Activated T-cell treated with anti-CD3 and anti-CD28 coated beads, Interleukin-2, amount 50 U/mL, for 1 hour (primary cell): ENCODE measurements around the gene PROK2.

Experiments used
- DNase-seq: peaks from one replicate; pipeline ENCODE4 v3.0.0-alpha.2; 2020

The PROK2 gene, protein sequence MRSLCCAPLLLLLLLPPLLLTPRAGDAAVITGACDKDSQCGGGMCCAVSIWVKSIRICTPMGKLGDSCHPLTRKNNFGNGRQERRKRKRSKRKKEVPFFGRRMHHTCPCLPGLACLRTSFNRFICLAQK

DNA sequence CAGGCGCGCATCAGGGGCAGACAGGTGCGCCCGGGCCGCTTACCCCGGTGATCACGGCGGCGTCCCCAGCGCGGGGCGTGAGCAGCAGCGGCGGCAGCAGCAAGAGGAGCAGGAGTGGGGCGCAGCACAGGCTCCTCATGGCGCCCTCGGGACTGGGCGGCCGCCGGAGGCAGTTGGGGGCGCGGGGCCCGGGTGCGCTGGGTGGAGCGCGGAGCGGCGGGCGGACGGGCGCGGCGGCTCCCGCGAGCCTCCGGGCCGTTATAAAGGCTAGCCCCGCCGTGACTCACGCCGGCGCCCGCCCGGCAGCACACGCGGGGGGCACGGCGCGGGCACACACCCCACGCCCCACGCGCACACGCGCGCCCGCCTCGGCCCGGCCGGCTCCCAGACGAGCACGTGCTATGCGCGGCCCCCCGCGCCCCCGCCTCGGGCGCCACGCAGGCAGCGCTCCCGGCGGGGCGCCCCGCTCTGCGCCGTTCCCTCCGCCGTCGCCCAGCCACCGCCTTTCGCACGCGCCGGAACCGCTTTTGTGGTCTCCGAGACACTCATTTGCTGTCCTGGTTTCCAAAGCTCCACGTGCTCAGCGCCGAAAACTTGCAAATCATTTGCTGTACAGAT is at the start of gene PROK2:
Gene PROK2 (minus strand): TSS at position 235 of the 618 bp plus-strand sequence. CDS start 96 bp downstream, at position 139.
- DNase-seq: peak; percentile 43

DNA sequence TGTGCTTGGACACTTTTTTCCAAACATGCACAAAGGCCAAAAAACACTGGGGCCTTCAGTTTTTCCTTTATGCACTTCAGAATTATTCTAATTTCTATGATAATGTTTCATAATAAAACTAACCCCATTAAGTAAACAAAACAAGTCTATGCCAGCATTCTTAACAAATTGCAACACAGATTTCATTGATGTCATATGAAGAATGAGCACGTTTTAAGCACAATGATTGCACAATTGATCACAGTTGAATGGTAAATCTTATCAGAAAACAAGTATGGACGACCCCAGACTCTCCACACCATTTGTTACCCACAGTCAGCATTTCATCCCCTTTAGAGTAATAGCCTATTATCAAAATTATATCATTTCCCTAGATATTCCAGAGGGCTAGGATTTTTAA is 46.7 kb upstream of the PROK2 start:
- DNase-seq: no peak

DNA sequence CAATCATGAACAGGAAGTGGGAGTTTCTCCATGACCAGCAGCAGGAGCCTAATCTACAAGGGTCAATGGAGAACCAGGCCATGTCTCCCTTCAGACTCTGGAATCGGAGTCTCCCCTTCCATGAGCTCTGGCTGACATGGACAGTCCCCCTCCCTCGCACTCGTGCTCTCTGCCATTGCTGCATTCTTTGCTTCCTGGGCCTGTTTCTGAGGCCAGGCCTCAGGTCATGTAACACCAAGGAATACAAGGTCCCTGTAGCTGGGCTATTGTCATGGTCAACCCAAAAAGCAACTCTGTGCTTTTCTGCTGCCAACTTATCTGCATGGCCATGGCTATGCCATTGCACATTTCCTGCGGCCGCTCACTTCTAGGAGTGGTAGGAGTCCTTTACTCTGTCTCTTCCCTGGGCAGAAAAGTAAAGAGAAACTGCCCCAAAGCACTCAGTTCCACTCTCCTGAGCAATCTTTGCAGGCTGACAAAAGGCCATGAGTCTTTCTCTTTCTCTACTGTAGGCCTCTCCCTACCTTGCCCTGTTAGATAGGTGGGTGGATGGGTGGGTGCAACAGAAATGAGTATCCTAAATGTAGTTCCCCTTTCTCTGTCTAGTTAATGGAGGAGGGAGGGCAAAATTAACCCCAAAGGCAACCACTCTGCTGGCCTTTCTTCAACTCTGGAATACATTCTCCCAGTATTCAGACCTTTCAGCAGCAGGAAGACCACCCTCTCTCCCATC is 40.8 kb upstream of the PROK2 start:
- DNase-seq: no peak

DNA sequence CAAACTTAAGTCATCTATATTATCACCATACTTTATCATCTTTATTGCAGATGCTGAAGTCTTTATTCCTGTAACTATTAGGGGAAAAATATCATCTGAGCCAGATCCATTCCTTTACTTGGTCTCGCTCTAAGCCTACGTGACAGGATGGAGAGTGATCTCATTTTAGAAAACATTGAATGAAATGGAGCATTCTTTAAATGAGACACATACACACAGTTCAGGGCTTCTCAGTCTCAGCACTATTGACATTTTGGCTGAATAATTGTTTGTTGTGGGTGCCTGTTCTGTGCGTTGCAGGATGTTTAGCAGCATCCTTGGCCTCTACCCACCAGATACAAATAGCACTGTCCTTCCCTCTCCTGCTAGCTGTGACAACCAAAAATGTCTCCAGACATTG is 36.2 kb upstream of the PROK2 start:
- DNase-seq: no peak

DNA sequence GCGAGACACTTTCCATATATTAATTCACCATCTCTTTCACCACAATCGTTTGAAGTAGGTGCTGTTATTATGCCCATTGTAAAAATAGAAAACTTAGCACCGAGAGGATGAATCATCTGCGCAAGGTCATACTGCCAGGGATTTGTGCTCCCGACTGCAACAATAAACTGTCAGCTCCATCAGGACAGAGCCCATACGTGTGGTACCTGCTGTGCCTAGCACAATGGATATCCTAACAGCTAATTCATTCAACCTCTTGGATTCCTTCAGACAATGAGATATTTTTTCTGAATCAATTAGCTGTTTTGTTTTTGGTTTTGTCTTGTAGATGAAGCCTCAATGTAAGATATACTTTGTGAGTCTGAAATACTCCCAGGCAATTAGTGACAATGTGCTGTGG is 32.3 kb upstream of the PROK2 start:
- no peak for DNase-seq

DNA sequence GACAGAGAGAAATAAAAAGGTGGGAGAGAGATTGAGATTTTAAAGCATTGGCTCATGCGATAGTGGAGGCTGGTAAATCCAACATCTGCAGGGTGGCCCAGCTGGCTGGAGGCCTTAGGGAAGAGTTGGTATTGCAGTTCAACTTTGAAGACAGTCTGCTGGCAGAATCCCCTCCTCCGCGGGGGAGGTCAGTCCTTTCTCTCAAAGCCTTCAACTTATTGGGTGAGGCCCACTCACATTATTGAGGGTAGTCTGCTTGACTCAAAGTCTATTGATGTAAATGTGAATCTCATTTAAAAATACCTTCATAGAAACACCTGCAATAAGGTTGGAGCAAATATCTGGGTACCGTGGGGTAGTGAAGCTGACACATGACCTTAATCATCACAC is 31.8 kb upstream of the PROK2 start:
- no peak for DNase-seq

DNA sequence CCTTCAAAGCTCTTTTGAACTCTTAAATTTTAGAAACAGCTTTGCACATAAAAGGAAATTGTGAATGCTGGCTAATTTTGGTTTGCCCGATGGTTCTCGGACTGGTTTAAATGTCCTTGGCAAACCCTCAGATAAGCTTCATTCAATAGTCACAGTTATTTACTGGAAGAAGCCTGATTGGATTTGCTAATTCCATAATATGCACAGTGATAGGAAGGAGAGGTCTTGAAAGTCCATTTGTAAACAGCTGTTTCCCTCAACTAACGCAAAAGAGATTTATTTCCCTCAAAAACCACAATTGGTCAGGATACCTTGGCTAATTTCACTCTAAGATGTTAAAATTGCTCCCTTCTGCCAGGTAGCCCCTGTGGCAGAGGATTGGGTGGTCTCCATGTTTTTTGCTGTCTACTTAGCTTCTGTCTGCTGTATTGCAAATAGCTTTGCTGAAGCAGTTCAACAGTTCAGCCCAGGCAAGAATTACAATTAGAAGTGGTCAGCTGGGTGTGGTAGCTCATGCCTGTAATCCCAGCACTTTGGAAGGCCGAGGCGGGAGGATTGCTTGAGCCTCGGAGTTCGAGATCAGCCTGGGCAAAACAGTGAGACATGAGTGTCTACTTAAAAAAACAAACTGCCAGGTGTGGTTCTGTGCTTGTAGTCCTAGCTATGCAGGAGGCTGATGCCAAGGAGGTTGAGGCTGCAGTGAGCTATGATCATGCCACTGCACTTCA is 30.6 kb upstream of the PROK2 start:
- DNase-seq: no peak

DNA sequence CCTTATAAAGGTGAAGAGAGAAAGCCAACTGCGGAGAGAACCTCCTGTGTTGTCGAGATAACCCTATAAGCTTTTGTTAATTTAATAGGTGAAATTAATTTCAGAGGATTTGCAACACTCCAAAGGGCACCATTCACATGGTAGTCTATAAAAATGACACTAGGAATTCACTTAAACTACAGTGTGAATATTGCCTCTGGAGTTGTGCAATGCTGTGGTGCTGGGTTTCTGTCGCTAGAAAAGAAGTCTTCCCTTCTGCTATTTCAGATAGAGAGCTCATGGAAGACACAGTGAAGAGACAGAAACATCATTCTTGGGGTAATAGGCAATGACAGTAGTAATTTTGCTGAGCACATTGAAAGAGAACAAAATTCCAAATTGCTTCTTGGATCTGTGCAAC is 28.8 kb upstream of the PROK2 start:
- no peak for DNase-seq

DNA sequence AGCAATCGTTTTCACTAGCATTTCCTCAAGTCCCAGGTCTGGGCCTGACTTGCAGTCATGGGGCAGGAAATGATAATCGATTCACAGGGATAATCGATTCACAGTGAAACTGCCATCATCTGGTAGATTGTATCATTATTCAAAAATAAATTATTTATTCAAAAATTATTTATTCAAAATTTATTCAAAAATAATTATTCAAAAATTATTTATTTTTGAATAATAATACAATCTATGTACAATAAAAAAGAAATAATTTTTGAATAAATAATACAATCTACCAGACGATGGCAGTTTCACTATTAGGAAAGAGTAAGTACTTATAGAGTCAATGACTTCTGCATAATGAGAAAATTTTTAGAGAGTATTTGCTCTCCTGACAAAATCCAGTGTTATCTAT is 28.1 kb upstream of the PROK2 start:
- no peak for DNase-seq

DNA sequence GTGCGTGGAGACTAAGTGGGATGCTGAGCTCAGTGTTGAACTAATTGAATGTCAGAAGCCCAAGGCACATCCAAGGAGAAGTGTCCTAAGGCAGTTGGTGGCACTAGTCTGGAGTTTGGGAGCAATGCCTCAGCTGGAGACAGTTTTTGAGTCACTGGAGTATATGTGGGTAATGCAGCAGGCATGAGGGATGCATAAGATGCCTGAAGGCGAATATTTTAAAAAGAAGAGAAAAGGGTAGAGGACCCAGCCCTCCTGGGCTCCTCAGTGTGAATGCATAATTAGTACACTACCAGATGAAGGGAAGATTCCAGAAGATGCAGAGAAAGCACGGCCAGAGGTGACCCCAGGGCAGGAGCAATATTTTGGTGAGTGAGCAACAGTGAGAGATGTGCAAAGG is 25.1 kb upstream of the PROK2 start:
- no peak for DNase-seq

DNA sequence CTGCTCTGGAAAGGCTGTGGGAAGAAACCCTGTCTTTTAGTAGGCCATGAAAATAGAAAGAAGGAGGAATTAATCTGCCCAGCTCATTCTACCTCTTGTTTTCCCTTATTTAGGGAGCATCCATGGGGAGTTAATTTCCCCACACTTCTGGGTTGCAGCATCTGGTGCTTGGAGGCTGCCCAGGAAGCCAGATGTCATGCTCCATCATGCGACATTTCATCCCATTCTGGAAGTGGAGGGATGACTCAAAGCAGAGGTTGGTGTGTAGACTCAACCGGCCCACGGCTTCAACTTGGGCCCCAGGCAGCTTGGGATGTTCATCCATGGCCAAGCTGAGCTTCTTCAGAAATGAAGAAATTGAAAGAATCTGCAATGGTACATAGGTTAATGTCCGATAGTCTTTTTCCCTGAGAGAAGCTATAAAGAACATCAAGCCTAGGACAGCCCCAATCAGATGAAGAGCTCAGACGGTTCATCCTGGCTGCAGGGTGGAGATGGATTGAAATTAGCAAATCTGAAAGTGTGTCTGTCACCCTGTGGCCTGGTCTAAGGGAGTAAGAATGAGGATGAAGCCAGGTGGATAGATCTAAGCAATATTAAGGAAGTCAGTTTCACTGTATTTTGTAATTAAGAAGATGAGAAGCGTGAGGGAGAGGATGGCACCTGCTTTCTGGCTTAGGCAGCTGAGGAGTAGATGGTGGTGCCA is 24.5 kb upstream of the PROK2 start:
- no peak for DNase-seq

DNA sequence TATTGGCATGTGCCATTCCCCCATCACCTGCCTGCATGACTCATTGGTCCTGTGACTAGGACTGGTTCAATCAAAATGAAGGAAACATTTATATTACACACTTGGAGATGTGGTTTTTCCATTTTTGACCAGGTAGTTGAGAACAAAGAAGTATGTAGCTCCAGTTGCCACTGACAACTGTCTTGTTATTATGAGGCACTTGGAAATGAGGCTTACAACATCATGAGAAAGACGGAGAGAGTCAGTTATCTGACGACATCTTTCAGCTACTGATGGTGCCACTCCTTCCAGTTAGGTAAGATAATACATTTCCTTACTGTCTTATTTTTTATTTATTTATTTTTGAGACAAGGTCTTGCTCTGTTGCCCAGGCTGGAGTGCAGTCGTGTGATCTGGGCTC is 21.8 kb upstream of the PROK2 start:
- no peak for DNase-seq

DNA sequence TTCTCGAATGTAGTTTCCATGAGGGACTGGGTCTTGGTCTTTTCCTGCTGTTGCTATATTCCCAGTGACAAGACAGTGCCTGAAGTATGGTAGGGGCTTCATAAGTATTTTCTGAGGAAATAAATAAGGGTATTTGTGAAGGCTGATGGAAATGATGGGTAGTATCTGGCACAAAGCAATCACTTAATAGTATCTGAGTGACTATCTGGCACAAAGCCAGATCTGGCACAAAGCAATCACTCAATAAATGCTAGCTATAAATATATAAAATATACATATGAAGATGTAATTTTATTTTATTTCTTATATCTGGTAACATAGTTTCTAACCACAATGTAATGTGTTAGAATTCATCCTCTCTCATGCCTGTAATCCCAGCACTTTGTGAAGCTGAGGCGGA is 20.7 kb upstream of the PROK2 start:
- DNase-seq: no peak

DNA sequence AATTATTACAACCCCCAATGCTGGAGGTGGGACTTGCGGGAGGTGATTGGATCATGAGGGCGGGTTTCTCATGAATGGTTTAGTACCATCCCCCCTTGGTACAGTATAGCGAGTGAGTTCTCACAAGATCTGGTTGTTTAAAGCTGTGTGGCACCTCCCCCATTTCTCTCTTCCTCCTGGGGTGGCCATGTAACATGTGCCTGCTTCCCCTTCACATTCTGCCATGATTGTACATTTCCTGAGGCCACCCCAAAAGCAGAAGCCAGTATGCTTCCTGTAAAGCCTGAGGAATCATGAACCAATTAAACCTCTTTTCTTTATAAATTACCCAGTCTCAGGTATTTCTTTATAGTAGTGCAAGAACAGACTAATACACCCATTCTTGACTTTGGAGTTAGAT is 20.3 kb upstream of the PROK2 start:
- DNase-seq: no peak

DNA sequence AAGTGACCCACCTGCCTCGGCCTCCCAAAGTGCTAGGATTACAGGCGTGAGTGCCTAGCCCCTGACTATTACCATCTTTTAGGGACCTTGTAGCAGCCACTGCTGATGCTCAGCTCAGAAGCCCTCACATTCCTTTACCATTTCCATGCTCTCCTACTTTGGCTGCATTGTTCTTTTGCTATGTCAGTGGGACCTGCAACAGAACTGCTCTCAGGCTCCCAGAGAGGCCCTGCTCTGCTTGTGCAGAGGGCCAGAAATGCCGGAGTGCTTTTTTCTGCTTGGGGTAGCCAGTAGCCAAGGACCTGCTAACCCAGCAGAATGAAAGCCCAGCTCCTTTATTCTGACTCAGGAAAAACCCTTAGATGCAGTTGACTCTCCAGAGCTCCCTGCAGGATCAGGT is 18.3 kb upstream of the PROK2 start:
- DNase-seq: no peak

DNA sequence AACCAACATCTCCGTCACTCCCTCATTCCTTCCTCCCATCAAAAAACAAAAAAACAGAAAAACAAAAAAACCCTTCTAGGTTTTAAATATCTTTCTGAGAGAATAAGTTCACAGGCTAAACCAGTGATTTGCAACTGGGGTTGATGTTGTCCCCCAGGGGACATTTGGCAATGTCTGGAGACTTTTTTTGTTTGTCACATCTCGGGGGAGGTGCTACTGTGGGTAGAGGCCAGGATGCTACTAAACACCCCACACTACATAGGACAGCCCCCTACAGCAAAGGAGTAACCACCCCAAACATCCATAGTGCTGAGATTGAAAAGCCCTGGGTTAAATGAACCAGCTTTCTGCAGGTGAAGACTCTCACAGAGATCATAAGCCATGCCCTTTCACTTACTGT is 17.0 kb upstream of the PROK2 start:
- DNase-seq: no peak

DNA sequence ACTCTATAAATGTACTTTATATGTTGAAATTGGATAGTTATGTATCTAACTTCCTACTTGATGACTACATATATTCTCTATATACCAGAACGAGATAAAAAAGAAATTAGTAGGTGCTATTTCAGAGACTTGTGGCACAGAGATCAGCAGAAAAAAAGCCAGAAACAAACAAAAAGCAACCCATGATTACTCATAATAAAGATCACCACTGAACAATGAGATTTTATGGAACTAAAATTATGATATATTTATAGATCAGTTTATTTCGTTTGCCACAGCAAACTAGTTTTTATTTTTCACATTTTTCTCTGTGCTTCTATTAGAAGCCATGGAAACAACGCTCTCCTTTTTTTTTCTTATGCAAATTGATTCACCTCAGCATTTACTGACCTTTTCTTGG is 15.1 kb upstream of the PROK2 start:
- DNase-seq: no peak

DNA sequence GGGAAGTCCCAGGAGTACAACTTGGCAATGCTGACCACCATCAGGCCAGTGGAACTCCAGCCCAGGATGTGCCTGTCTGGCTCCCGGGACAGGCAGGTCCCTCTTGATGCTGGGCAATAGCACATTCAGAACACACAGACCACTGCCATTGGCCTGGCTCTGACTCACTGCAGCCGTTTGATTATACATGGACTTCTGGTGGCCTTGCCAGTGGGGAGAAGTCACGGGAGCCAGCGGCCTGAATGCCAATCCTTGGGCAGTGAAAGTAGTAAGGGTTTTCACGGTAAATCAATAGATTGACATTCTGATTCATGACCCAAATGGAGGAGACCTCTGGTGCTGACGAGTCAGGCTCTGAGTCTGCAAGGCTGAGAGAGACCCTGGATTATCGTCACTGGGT is 12.5 kb upstream of the PROK2 start:
- DNase-seq: no peak

DNA sequence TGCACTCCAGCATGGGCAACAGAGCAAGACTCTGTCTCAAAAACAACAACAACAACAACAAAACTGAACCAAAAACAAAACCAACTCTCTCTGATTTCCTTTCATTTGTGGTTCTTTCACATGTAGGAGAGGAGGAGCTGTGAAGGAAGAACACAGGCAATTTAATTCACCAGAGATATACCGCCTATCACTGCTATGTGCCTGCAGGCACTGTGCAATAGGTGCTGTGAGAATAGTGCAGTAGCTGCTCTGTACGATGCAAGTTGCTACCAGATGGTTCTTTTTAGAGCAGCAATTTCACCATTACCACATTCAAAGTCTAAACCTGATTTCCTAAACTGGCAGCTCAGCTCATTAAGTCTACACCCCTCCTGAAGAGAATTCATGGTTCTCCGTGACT is 11.3 kb upstream of the PROK2 start:
- DNase-seq: no peak

DNA sequence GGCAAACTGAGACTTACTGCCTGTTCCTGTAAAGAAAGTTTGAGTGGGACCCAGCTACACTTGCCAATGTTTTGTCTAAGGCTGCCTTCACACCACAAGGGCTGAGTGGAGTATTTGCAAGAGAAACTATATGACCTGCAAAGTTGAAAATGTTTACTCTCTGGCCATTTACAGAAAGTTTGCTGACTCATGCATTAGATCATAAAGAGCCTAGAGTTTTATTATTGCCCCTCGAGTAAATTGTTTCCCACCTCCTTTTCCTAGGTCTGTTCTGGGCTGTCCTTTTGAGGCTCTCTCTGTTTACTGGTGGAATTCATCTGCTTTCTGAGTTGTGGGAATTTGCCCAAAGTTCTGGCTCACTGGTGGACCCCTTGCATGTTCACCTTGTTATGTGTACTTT is 6.7 kb upstream of the PROK2 start:
- DNase-seq: no peak

DNA sequence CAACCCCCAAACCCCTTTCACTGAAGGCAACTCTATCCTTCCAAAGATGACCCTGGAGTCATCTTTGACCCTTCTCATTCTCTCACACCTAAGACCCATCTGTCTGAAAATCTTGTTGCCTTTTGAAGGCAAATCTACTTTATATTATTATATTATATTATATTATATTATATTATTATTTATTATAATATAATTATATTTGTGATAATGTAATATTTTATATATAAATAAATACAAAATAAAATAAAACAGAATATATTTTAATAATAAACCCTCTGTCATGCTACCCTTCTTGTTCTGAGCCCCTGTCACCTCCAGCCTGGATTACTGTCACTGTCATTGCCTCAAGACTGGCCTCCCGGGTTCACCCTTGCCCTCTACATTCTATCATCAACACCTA is 5.0 kb upstream of the PROK2 start:
- no peak for DNase-seq

DNA sequence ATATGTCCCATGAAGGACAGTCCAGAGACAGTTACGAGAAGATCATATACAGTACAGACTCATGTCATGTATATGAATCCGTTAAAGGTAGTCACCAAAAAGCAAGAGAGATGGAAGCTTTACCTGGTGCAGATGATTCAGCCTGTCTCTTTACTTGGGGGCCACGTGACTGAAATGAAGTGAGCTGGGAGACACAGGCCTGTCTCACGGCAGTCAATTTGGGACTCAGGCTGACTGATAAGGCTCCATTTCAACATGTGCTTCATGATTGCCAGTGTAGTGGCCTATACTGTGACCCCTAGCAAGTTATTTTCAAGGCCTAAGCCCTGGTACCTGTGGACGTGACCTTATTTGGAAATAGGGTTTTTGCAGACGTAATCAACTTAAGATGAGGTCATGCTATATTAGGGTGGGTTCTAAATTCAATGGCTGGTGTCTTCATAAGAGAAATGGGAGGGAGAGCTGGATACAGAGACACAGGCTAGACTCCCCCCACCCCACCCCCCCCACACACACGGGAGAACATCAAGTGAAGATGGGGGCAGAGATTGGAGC is 3.0 kb upstream of the PROK2 start:
- DNase-seq: no peak

DNA sequence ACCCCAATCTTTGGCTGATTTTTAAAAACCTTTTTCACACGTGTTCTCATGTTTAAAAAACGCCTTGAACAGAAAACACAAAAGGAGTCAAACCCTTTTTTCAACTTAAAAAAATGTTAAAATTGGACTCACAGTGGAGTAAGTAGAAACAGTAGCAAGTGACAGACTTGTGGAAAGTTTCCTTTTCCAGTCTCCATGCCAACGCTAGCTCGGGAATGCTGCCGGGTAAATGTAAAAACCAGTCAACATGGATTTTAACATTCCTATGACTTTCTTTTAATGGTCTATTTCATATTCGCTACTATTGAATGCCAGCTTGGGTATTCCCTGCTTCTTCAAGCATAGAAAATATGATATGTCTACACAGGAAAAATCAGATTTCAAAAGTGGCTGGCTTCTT is 1.6 kb upstream of the PROK2 start:
- DNase-seq: no peak
